Retina (tissue), 1 donor: ENCODE results near the gene LRRC37A3.
"Not testable (repeated sequence)": the region's sequence is repeated elsewhere in the genome, so short reads cannot be mapped to it uniquely, and the experiment has no call there.

ENCODE experiments used
- DNase-seq: peaks from one replicate; pipeline ENCODE4 v3.0.0-alpha.2; 2016

Gene LRRC37A3

DNA sequence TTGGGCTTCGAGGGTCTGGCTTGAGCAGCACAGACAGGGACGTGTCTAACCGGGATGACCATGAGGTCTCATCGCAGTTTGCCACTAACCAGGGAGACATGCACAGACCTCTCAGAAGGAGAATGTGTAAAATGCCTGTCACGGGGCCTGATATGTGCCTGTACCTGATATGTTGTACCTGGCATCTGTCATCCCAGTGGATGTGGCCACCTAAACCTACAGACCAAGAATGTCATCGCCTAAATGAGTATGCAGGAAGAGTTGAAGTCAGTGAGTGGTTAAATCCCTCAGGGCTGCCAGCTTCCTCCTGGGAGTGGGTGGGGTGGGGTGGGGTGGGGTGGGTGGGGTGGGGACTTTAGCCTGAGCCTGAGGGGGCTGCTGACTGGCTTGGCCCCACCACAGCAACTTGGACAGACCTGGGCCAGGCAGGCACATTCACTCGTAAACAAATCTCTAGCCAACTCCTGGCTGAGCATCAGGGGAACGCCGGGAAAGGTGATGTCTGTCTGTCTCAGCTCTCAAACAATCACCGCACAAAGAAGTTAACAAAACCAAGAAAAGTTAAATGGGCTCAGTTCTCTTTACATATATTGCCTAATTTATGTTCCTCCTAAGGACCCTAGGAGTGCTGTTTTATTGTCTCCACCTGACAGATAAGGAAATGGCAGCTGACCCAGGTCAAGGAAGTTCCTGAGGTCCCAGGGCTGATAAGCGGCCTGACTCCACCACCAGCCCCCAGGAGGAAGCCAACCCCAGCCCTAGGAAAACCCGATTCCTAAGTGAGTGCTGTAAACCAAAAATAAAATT, 89.3 kb downstream of the LRRC37A3 start:
- DNase-seq = not testable (repeated sequence)

DNA sequence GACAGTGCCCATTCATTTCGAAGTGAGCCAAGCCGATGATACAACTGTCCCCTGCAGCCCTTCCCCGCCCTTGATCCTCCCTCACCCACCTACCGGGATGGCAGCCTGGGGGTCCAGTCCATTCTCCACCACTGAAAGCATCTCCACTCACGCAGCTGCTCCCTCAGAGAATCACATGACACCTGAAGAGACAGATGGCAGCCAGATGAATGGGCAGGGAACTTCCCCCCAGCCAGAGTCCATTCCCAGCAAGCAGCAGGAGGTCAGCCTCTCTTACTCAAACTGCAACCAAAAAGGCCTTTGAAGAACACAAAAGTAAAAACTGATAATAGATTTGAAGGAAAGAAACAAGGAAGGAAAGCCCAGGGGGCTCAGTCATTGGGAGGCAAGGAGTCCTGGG, 90.2 kb downstream of the LRRC37A3 start:
- peak; percentile 15 for DNase-seq

DNA sequence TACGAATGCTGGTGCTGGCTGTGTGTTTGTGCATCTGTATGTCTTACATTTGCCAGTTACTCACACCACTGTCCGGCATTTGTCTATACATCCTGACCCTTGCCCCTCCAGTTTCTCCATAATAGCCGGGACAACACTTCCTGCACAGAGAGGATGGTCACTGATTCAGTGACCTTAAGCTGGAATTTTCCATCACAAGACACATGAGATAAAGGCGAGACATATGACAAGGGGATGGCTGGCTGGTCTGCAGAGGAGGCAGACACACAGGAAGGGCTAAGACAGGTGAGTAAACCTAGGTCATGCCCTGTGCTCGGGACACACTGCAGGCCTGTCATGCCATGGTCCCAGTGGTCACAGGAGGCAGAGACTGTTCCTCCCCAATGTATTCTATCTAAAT, 100.4 kb downstream of the LRRC37A3 start:
- DNase-seq = not testable (repeated sequence)

DNA sequence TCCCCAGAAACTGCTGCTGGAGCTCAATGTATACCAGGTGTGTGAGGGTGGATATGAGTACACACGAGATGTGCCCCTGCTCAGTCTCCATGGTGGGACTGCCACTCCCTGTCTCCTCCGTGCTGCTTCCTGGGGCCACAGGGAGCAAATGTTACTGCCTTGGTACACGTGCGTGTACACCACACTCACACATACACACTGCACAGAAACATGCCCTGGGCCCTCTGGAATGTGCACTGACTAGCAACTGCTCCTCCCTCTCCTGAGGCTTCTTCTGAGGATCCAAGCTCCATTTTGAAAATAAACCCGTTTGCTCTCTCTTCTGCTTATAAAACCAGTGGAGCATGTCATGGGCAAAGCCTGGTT, 103.5 kb downstream of the LRRC37A3 start:
- not testable (repeated sequence) for DNase-seq

DNA sequence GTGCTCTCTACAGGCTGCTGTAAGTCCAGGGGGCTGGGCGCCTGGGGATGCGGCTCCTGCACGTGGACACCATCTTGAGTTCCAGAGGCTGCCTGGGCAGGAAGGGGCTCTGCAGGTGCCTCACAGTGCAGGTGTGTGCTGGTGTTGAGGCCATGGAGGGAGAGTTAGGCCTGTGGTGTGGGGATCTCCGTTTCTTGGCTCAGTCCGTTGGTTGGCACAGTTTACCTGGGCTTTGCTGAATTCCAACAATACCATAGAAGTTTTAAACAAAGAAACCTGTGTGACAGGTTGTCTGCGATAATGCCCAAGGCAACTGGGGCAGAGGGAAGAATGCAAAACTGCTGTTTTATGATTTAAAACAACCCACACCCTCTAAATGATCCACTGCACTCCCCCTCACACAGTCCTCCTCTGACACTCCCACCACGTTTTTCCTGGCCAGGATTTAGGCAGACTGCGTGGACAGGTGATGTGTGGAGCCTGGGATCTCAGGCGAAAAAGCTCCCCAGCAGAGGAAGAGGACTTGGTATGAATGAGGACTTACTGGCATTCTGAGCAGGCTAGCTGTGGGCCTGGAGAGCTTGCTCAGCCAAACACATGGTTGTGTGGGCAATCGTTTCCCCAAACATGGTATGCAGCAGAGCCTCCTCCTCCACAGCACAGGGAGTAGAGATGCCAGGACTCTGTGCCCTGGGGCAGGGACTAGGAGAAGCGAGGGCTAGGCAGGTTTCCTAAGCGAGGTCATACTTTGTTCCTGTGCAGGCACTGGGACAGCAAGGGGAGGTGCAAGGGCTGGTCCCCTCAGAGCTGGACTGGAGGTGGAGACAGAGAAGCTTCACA, 104.1 kb downstream of the LRRC37A3 start:
- DNase-seq = not testable (repeated sequence)

DNA sequence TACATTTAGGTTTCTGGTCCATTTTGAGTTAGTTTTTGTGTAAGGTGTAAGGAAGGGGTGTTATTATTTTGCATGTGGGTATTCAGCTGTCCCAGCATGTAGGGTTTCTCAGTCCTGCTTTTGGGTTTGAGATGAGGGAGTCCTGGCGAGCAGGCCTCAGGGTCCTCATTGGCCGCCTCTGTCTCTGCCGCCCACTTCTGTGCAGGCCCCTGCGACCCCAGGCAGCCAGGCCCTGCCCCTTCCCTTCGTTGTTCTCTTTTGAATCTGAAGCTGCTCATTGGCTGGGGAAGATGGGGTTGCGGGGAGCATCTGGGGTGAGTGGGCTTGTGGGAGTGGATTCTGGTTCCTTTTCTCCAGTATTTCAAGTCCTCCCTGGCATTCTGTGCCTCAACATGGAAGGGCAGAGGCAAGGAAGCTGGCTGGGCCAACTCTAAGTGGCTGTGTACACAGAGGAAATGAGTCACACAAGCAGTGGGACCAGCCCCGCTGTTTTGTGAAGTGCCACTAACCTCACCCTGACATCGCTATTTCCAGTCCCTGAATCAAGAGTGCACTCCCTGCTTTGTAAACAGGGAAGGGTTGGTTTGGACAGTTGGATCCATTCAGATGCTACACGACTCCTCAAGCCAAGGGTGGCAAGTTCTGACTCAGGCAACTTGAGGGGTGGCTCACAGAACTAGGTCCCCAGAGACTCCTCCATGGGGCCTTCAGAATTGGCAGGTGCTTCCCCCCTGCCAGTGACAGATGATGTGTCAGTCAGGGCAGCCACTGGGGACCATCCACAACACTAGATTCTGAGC, 110.9 kb downstream of the LRRC37A3 start:
- DNase-seq = not testable (repeated sequence)
